Progenitor cell of endocrine pancreas (in vitro differentiated cells): Measurements from ENCODE around the gene KLHDC1. TPM values are rescaled to one million over a fixed set of nuclear protein-coding genes. Genes with fewer than 3 reads are reported as not detected.
A peak's percentile ranks its signal among the peaks of the same experiment; 100 is the strongest.

Experiments
- DNase-seq: peaks from one replicate; pipeline ENCODE4 v3.0.0; 2021; ENCODE audit warnings: low spot score; ENCODE audit not compliant: unreplicated experiment
- H3K27ac Mint-ChIP-seq: 2 replicates; pipeline ENCODE4 v1.8.0; 2021; ENCODE audit warnings: mild to moderate bottlenecking, moderate library complexity, mixed read lengths
- H3K27me3 Mint-ChIP-seq: 2 replicates; pipeline ENCODE4 v1.8.0; 2021; ENCODE audit warnings: mixed read lengths
- H3K36me3 Mint-ChIP-seq: 2 replicates; pipeline ENCODE4 v1.8.0; 2022; ENCODE audit warnings: mixed read lengths; ENCODE audit not compliant: insufficient read depth
- H3K4me1 Mint-ChIP-seq: 2 replicates; pipeline ENCODE4 v1.8.0; 2021; ENCODE audit warnings: low read depth, mixed read lengths
- H3K4me3 Mint-ChIP-seq: 2 replicates; pipeline ENCODE4 v1.8.0; 2021; ENCODE audit warnings: low read depth, mild to moderate bottlenecking, moderate library complexity, mixed read lengths
- H3K9me3 Mint-ChIP-seq: 2 replicates; pipeline ENCODE4 v1.8.0; 2021; ENCODE audit warnings: low read depth, mixed read lengths
- CTCF ChIP-seq: fragments of 200-600 bp; sonication (generic); IDR thresholded peaks from one replicate; pipeline ENCODE4 v1.5.0; 2021; ENCODE audit warnings: antibody characterized with exemption, mild to moderate bottlenecking; ENCODE audit not compliant: unreplicated experiment
- total RNA-seq: library from RNA; stranded (reverse); gene quantifications from 2 replicates; pipeline ENCODE4 v1.2.1, GENCODE V29; 2021

Gene KLHDC1
- total RNA-seq, 1 donor from 2014 or later: 2.8 TPM

GRCh38 chr14:49670475-49670874 is 22.4 kb upstream of the KLHDC1 start:
- Mint-ChIP-seq H3K27me3 (no peaks in the 10 kb centered on the region), H3K4me3 (no peak overlapping the region), H3K9me3 (no peaks in the 10 kb centered on the region), H3K4me1 (no peaks in the 10 kb centered on the region), H3K27ac (peak overlapping the region; percentile 33), H3K36me3 (peaks cover 7% of the 10 kb centered on the region)
- DNase-seq: no peak
- no peak for TF ChIP-seq CTCF

GRCh38 chr14:49673586-49673985 is 19.3 kb upstream of the KLHDC1 start:
- no peak for TF ChIP-seq CTCF
- no peak for DNase-seq
- Mint-ChIP-seq H3K9me3 (no peaks in the 10 kb centered on the region), H3K36me3 (peaks cover 8% of the 10 kb centered on the region), H3K4me1 (no peaks in the 10 kb centered on the region), H3K27ac (no peak overlapping the region), H3K27me3 (no peaks in the 10 kb centered on the region), H3K4me3 (no peak overlapping the region)

GRCh38 chr14:49677643-49678042 is 15.3 kb upstream of the KLHDC1 start:
- H3K9me3 Mint-ChIP-seq: no peaks in the 10 kb centered on the region
- H3K4me1 Mint-ChIP-seq: no peaks in the 10 kb centered on the region
- no peak overlapping the region for H3K4me3 Mint-ChIP-seq
- H3K36me3 Mint-ChIP-seq: peaks cover 13% of the 10 kb centered on the region
- DNase-seq: no peak
- TF ChIP-seq CTCF: peak; percentile 25
- H3K27ac Mint-ChIP-seq: no peak overlapping the region
- H3K27me3 Mint-ChIP-seq: no peaks in the 10 kb centered on the region

- no peak overlapping the region for H3K4me3 Mint-ChIP-seq
- no peaks in the 10 kb centered on the region for H3K4me1 Mint-ChIP-seq
- H3K9me3 Mint-ChIP-seq: no peaks in the 10 kb centered on the region
- no peak for DNase-seq
- no peak for TF ChIP-seq CTCF
- H3K27ac Mint-ChIP-seq: no peak overlapping the region
- no peaks in the 10 kb centered on the region for H3K27me3 Mint-ChIP-seq
- peaks cover 11% of the 10 kb centered on the region for H3K36me3 Mint-ChIP-seq
Measured at GRCh38 chr14:49679271-49679670, 13.6 kb upstream of the KLHDC1 start.

GRCh38 chr14:49686425-49686824 is 6.5 kb upstream of the KLHDC1 start:
- peak overlapping the region; percentile 68 for H3K4me3 Mint-ChIP-seq
- H3K36me3 Mint-ChIP-seq: peaks cover 3% of the 10 kb centered on the region
- H3K9me3 Mint-ChIP-seq: no peaks in the 10 kb centered on the region

More at GRCh38 chr14:49686425-49686824, 6.5 kb upstream of the KLHDC1 start:
- H3K27me3 Mint-ChIP-seq: no peaks in the 10 kb centered on the region
- peak overlapping the region; percentile 31 for H3K27ac Mint-ChIP-seq
- H3K4me1 Mint-ChIP-seq: peaks cover 9% of the 10 kb centered on the region
- no peak for TF ChIP-seq CTCF
- DNase-seq: no peak
